HG03571 (cell line): ENCODE results near the gene GPR32.
"Not testable (repeated sequence)": the region's sequence is repeated elsewhere in the genome, so short reads cannot be mapped to it uniquely, and the experiment has no call there.

ENCODE experiments used
- ATAC-seq: cut with Tn5 transposase; IDR thresholded peaks from one replicate; pipeline ENCODE4 v1.9.1; 2021; ENCODE audit not compliant: unreplicated experiment

The GPR32 gene, protein sequence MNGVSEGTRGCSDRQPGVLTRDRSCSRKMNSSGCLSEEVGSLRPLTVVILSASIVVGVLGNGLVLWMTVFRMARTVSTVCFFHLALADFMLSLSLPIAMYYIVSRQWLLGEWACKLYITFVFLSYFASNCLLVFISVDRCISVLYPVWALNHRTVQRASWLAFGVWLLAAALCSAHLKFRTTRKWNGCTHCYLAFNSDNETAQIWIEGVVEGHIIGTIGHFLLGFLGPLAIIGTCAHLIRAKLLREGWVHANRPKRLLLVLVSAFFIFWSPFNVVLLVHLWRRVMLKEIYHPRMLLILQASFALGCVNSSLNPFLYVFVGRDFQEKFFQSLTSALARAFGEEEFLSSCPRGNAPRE

GRCh38 chr19:50770164-50770563, at the start of gene GPR32:
Gene GPR32, plus strand, starts transcription at chr19:50770464. Its CDS starts 137 bp downstream, at chr19:50770601.
- ATAC-seq: not testable (repeated sequence)

DNA sequence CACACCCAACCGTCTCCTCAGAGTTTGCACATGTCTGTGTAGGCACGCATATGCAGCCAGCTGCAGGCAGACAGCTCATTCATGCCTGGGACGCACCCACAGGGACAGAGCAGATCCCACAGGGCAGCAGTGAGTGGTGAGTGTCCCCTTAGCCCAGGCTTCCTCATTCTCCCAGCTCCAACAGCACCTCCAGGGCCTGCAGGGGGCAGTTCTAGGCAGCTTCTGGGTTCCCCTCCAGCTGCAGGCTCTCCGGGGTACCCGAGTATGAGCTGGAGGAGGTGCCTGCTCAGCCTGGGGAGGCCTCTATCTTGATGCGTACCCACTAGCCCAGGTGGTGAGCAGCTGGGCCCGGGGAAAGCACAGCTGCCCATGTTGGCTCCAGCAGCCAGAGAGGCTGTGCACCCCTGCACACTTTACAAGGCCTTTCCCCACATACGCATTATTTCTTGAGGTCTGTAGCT, 49.3 kb upstream of the GPR32 start:
- no peak for ATAC-seq

- ATAC-seq: no peak
Measured at GRCh38 chr19:50721441-50722137, 48.7 kb upstream of the GPR32 start.

DNA sequence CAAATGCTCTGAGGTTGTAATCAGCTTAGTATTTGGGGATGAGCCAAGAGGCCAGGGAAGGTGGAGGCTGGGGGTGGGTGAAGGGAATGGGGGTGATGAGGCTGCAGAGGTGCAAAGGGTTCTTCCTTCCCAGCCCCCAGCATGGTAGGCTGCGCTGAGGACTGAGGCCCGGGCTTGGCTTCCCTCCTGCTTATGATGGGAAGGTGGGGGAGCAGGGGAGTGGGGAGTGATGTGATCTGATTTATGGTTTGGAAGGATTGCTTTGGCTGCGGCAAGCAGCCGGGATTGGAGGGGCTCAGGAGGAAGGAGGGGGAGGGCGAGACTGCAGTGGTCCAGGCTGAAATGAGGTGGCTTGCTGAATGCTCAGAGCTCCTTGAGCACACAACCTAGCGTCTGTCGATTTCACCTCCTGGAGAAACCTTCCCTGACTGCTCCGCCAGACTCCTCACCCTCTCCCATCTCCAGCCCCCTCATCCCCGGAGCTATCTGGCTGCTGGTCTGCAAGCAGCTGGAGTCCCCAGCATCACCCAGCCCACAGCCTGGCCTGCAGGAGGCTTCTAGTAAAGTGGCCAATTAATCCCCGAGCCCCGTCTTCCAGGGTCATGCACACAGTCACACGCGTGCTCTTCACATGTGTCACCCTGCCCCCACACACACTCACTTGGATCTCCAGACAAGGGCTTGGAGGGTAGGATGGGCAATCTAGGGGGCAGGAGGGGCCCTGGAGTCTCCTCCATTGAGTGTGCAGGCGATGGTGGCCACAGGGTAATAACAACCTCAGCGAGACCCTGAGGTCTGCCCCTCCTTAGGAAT, 47.9 kb upstream of the GPR32 start:
- no peak for ATAC-seq

DNA sequence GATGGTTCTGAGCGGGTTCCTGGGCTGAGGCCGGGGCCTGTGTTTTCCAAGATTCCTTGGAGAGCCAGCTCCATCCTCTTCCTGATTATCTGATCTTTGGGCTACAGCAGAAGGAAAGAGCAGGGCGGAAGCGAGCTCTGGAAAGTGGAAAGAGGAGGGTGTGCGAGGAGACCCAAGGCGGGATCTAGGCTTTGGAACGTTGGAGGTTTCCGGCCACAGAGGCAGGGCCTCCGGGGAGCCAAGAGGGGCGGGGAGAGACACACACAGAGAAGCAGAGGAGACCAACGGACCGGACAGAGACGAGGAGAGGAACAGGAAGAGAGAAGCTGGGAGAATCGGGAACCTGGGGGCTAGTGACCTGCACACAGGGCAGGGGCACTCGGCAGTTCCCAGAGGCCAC, 47.2 kb upstream of the GPR32 start, which contains the start of gene CLEC11A:
CLEC11A (plus strand) TSS at position 296 of the 400 bp plus-strand sequence. CDS start 162 bp downstream, outside the sequence.
- no peak for ATAC-seq

- ATAC-seq: no peak
Measured at GRCh38 chr19:50723735-50724521, 46.3 kb upstream of the GPR32 start.

DNA sequence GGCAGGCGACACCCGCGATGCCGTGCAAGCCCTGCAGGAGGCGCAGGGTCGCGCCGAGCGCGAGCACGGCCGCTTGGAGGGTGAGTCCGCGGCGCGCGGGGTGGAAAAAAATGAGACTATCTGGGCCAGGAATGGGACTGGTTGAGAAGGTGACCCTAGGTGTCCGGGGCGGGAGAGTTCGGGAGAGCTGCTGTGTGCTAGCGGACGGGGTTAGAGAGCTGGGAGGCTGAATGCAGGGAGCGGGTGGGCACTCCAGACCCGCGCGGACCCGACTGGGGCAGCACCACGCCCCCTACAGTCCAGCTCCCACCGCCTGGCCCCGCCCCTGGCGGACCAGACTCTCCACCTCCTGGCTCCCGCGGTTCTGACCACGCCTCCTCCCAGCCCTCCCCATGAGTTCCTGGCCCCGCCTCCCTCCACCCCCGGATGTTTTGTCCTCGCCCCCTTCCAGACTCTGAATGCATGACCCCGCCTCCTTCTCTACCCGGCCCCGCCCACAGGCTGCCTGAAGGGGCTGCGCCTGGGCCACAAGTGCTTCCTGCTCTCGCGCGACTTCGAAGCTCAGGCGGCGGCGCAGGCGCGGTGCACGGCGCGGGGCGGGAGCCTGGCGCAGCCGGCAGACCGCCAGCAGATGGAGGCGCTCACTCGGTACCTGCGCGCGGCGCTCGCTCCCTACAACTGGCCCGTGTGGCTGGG, 45.6 kb upstream of the GPR32 start:
- peak; percentile 57 for ATAC-seq

DNA sequence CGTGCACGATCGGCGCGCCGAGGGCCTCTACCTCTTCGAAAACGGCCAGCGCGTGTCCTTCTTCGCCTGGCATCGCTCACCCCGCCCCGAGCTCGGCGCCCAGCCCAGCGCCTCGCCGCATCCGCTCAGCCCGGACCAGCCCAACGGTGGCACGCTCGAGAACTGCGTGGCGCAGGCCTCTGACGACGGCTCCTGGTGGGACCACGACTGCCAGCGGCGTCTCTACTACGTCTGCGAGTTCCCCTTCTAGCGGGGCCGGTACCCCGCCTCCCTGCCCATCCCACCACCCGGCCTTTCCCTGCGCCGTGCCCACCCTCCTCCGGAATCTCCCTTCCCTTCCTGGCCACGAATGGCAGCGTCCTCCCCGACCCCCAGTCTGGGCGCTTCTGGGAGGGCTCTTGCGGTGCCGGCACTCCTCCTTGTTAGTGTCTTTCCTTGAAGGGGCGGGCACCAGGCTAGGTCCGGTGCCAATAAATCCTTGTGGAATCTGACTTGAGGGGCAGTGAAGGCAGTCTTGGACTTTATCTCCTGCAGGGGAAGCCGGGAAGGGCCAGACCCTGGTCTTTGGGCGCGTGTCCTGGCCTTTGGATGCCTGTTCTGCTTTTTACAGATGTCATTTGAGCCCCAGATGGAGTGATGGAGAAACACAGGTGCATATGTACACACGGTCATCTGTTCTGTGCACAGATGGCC, 44.9 kb upstream of the GPR32 start:
- ATAC-seq: peak; percentile 19

DNA sequence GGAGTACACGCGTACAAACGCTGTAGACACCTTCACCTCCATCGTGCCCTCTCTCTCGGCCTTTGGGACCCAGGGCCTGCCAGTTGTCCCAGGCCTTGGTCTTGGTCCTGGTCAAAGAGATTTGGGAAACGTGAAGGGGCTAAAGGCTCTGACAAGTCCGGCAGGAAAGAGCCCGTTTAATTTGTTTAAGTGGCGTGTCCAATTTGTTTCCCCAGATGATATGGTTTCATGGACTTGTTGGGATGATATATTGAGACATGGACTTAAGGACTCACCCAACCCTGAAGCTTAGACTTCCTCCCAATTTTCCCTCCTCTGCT, 44.4 kb upstream of the GPR32 start:
- no peak for ATAC-seq

DNA sequence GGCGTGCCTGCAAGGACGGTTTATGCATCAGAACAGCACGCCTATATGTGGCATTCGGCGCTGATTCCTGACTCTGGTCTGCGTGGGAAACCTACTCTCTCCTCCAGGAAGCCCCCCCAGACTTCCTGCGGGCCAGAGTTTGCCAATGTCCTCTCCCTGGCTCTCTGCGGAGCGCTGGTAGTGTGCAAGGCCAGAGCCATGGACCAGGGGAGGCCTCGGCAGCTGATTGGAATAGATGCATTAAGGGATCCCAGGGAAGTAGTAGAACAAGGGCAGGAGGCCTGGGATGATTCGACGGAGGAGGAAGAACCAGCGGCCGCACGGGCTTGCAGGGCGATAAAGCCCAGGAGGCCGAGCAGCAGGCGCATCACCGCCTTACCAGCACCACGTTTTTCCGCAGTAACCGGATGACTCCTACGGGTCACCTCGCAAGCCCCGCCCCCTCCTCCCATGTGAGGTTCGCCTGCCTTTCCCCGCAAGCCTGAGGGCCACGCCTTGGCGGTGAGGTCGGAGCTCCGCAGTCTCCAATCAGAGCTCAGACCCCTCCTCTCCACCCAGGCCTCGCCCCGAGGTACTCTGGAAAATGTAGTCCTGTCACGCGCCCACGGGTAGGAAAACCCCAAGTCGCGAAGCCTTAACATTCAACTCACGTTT, 42.1 kb upstream of the GPR32 start:
- no peak for ATAC-seq

- ATAC-seq: no peak
Measured at GRCh38 chr19:50729894-50730293, 40.4 kb upstream of the GPR32 start.

DNA sequence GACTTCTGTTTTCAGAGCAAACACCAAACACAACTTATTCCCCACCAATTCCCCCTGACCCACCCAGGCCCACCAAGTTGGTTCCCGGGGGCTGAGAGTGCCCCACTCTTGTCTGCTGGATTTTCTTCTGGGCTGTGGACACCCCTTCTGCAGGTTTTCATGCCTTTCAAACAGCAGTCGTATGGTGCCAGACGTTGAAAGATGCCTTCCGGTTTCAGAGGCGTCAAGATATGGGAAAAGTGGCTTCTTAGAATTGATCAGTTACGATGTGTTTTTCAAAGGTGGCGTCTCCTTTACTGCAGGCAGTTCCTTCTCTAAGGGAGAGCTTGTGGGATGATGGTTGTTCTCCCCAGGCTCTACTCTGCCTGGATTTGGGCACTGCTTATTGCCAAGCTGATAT, 34.4 kb upstream of the GPR32 start:
- no peak for ATAC-seq

GRCh38 chr19:50736338-50736737, 33.9 kb upstream of the GPR32 start:
- ATAC-seq: no peak

DNA sequence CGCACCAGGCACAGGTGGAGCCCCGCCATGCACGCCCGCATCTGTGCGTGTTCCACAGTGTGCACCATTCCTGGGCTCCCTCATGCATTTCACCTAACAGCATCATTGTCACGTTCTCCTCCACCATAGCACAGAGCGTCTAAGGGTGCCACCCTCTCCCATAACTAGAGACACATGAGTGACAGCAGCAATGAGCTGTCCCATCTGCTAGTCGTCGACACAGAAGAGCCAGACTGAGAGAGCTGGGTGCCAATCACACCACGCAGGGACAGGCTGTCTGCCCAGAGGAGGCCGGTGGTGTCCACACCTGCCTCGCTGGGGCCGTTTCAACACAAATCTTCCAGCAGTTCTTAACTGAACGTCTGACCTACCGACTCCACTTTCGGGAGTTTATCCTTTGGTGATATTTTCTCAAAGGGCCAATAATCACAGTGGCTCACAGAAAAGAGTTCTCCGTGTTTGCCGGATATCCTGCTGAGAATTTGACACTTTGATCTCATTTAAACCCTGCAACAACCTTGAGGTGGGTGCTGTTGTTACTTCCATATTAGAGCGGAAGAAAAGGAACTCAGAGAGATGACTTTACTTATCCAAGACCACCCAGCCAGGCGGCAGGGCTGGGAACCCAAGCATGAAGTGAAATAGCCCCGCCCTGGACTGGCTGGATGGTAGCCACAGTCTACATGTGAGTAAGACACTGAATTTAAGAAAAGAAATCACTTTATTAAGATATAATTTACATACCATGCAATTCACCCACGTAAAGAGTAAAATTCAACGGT, 30.9 kb upstream of the GPR32 start:
- ATAC-seq: no peak

DNA sequence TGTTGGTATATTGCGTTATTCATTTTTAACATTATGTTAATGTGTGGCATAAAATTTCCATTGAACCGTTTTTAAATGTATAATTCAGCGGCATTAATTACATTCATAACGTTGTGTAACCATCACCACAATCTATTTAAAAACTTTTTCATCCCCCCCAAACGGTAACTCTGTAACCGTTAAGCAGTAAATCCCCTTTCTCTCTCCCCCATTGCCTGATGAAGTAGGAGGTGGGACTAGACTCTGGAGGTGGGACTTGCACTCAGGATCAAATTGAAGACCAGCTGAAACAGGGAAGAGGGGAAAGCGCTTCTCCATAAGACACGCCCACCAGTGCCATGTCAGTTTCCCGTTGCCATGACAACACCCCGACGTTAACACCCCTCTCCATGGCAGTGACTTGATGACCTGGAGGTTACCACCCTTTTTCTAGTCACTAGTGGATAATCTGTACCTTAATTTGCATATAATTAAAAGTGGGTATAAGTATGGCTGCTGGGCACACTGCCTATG, 30.3 kb upstream of the GPR32 start:
- ATAC-seq: no peak

DNA sequence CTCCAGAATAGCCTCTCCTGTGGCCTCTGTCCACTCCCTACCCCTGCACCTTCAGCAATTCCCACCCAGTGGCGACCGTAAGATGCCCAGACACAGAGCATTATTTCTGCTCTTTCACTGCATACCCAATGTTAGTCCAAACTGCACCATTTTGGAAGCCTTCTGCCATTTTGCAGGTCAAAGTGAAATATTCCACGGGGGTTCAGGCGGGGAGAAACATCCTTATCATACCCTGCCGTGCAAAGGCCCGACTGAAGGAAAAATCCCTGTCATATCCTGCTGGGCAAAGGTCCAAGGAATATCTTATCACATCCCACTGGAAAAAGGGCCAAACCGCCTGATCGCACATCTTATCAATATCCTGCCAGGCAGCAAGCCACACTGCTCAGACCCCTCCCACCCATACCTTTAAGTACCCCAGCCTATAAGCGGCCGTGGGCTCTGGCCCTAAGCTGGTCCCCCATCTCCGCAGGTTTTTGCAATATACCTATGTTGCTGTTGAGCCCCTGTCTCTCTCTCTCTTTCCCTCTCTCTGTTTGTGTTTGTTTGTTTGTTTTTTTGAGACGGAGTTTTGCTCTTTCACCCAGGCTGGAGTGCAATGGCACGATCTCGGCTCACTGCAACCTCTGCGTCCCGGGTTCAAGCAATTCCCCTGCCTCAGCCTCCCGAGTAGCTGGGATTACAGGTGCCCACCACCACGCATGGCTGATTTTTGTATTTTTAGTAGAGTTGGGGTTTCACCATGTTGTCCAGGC, 28.9 kb upstream of the GPR32 start:
- ATAC-seq: no peak

GRCh38 chr19:50743537-50743936, 26.7 kb upstream of the GPR32 start:
- ATAC-seq: no peak
